ENCODE data around the gene RREB1.

DNA sequence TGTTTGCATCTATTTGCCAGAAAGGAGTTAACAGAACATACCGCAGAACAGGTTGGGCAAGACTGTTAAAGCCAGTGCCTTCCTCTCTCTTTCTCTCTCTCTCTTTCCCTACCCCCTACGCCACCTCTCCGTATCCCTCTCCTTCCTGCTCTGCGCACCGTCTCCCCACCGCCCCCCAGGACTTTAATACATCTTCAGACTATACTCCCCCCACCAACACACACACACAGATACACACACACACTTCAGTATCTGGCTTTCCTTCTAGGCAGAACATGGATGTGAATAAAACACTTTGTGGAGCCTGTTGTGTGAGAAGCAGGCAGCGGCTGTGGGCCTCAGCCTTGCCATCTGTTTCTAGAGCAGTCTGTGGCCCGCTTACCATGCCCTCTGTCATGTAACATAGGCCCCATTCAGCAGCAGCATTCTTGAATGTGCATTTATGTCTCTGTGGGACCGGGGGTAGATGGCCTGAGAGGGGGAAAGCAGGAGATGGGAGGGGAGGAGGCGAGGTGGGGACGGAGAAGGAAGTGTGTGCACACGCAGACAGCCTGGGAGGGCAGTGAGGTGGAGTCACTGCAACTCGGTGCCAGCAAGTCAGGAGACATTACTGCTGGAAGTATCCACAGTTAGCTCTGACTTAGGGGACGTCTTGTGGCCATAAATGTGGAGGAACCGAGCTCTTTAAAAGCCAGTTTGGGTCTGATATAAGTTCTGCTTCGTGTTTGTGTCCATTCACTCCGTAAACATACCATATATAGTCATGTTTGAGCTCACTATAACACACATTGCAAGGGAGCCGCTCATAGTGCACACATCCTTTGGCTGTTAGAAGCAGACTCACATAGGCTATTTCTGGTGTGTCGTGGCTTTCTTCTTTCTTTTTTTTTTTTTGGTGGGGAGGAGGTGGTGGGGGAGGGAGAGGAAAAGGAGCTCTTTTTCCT, 38.4 kb downstream of the RREB1 start:
- TF ChIP-seq POLR2A (IDR thresholded peaks at IDR 0.05) (no peak), POLR2AphosphoS5 (IDR thresholded peaks at IDR 0.05) (peak in 2 of 3 donors; percentile 39 to 58)
- TF ChIP-seq, protein P1, sequence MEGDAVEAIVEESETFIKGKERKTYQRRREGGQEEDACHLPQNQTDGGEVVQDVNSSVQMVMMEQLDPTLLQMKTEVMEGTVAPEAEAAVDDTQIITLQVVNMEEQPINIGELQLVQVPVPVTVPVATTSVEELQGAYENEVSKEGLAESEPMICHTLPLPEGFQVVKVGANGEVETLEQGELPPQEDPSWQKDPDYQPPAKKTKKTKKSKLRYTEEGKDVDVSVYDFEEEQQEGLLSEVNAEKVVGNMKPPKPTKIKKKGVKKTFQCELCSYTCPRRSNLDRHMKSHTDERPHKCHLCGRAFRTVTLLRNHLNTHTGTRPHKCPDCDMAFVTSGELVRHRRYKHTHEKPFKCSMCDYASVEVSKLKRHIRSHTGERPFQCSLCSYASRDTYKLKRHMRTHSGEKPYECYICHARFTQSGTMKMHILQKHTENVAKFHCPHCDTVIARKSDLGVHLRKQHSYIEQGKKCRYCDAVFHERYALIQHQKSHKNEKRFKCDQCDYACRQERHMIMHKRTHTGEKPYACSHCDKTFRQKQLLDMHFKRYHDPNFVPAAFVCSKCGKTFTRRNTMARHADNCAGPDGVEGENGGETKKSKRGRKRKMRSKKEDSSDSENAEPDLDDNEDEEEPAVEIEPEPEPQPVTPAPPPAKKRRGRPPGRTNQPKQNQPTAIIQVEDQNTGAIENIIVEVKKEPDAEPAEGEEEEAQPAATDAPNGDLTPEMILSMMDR (IDR thresholded peaks at IDR 0.05 in 8 of 11, conservative IDR thresholded peaks at IDR 0.05 in 3 of 11) = no peak
